HL-60 (cell line): Measurements from ENCODE around the gene MDFIC.

Source experiments
- DNase-seq, 2 experiments: peaks; one replicate each; pipeline ENCODE4 v3.0.0-alpha.2; 2010 to 2020; ENCODE audit warnings: low read depth in 1 of 2, low spot score in 1 of 2
- H3K27ac ChIP-seq: fragments of 250-450 bp; sonication (Bioruptor Pico); replicated peaks from 2 replicates; pipeline ENCODE4 v1.5.1; 2020; ENCODE audit warnings: mild to moderate bottlenecking, moderate library complexity
- H3K27me3 ChIP-seq: fragments of 250-450 bp; sonication (Bioruptor Pico); 2 replicates; pipeline ENCODE4 v1.5.1; 2021; ENCODE audit warnings: mild to moderate bottlenecking, moderate library complexity; ENCODE audit not compliant: insufficient read depth, poor library complexity, severe bottlenecking
- H3K4me3 ChIP-seq: replicated peaks from 2 replicates; pipeline ENCODE4 v1.5.1; 2011; ENCODE audit warnings: mild to moderate bottlenecking, control low read depth, low read length; ENCODE audit not compliant: insufficient read depth
- CTCF ChIP-seq: IDR thresholded peaks from one replicate; pipeline ENCODE4 v1.5.1; 2011; ENCODE audit warnings: low read length, control low read depth, inconsistent platforms; ENCODE audit not compliant: insufficient read depth
- GABPA ChIP-seq: IDR thresholded peaks from 2 replicates; pipeline ENCODE4 v1.6.1; 2012; ENCODE audit warnings: low read depth
- POLR2AphosphoS5 ChIP-seq: IDR thresholded peaks from 2 replicates; pipeline ENCODE4 v1.6.1; 2012; ENCODE audit warnings: low read depth
- SPI1 ChIP-seq: IDR thresholded peaks from 2 replicates; pipeline ENCODE4 v1.6.1; 2012; ENCODE audit warnings: low read depth, mild to moderate bottlenecking, borderline replicate concordance
- TF ChIP-seq, protein P1 (sequence below): IDR thresholded peaks from 2 replicates; pipeline ENCODE4 v1.6.1; 2012; ENCODE audit warnings: low read depth; ENCODE audit not compliant: insufficient replicate concordance

Gene MDFIC

DNA sequence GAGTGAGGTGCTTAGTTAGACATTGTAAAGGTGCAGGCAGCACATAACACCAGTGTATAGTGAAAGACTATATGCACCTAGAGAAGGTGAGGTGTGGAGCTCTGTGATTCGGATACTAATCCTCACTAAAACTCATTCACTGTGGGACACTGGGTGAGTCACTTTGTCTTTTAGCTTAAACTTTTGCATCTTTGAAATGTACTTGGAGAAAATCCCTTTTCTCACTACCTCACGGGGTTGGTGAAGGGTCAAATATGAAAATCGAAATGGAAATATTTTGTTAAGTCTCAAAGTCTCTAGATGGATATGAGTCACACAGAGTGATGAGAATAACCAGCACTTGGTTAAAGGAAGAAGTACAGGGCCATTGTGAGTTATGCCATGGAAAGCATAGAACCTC lies 38.0 kb downstream of the MDFIC start:
- no peaks in the 10 kb centered on the region for H3K27me3 ChIP-seq
- no peak overlapping the region for H3K4me3 ChIP-seq
- TF ChIP-seq, protein P1, sequence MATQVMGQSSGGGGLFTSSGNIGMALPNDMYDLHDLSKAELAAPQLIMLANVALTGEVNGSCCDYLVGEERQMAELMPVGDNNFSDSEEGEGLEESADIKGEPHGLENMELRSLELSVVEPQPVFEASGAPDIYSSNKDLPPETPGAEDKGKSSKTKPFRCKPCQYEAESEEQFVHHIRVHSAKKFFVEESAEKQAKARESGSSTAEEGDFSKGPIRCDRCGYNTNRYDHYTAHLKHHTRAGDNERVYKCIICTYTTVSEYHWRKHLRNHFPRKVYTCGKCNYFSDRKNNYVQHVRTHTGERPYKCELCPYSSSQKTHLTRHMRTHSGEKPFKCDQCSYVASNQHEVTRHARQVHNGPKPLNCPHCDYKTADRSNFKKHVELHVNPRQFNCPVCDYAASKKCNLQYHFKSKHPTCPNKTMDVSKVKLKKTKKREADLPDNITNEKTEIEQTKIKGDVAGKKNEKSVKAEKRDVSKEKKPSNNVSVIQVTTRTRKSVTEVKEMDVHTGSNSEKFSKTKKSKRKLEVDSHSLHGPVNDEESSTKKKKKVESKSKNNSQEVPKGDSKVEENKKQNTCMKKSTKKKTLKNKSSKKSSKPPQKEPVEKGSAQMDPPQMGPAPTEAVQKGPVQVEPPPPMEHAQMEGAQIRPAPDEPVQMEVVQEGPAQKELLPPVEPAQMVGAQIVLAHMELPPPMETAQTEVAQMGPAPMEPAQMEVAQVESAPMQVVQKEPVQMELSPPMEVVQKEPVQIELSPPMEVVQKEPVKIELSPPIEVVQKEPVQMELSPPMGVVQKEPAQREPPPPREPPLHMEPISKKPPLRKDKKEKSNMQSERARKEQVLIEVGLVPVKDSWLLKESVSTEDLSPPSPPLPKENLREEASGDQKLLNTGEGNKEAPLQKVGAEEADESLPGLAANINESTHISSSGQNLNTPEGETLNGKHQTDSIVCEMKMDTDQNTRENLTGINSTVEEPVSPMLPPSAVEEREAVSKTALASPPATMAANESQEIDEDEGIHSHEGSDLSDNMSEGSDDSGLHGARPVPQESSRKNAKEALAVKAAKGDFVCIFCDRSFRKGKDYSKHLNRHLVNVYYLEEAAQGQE, result no peak
- TF ChIP-seq GABPA (no peak), SPI1 (no peak), CTCF (no peak), POLR2AphosphoS5 (no peak)
- no peak for DNase-seq
- H3K27ac ChIP-seq, result no peak overlapping the region

- Histone ChIP-seq H3K27me3 (no peaks in the 10 kb centered on the region), H3K4me3 (no peak overlapping the region), H3K27ac (no peak overlapping the region)
- no peak for DNase-seq
- TF ChIP-seq GABPA (no peak), POLR2AphosphoS5 (no peak), CTCF (no peak), SPI1 (no peak)
- TF ChIP-seq, protein P1, result no peak
These were observed 40.5 kb downstream of the MDFIC start for GRCh38 chr7:114962441-114962840.

DNA sequence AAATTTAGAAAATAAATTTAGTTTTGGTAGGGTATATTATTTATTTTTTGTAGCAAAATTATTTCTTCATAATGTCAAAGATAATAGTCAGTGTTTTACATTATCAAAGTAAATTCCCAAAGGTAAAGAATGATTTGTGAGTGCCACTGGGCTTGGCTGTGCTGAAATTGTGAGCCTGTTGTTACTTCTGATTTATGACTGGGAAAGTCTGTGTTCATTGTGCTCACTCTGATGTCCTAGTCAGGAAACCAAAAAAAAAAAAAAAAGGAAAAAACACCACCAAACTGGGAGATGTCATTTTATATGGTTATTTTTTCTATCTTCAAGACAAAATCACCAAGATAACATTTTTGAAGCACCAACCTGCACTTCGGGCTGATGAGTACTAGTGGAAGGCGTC lies 44.3 kb downstream of the MDFIC start:
- Histone ChIP-seq H3K27ac (no peak overlapping the region), H3K4me3 (no peak overlapping the region), H3K27me3 (no peaks in the 10 kb centered on the region)
- TF ChIP-seq, protein P1, result no peak
- TF ChIP-seq CTCF (no peak), SPI1 (no peak), POLR2AphosphoS5 (no peak), GABPA (no peak)
- DNase-seq, result no peak
